Lung (tissue), 12 donors: ENCODE measurements around the gene SRM. TPM values are rescaled to one million over a fixed set of nuclear protein-coding genes. Genes with fewer than 3 reads are reported as not detected.

Source experiments
- ATAC-seq: fragments of 200-7000 bp; cut with Tn5 transposase; one replicate; pipeline ENCODE4 v1.9.1; 2020; ENCODE audit warnings: moderate number of reproducible peaks; ENCODE audit not compliant: insufficient read depth, low FRiP score
- DNase-seq, 3 donors: peaks; one replicate each; pipeline ENCODE4 v3.0.0-alpha.2; 2013 to 2017
- H3K27ac ChIP-seq, 2 donors: one replicate each; pipeline ENCODE4 v1.5.1; 2013; ENCODE audit warnings: mild to moderate bottlenecking in 2 of 2, moderate library complexity in 2 of 2, control low read depth in 1 of 2, inconsistent platforms in 1 of 2, low read depth in 1 of 2, low read length in 1 of 2
- H3K27me3 ChIP-seq, 3 donors: one replicate each; pipeline ENCODE4 v1.5.1; 2013; ENCODE audit warnings: low read length in 2 of 3; ENCODE audit not compliant: control insufficient read depth in 3 of 3, insufficient read depth in 3 of 3
- H3K36me3 ChIP-seq, 4 donors: one replicate each; pipeline ENCODE4 v1.5.1; 2013; ENCODE audit warnings: low read length in 4 of 4, mild to moderate bottlenecking in 1 of 4, moderate library complexity in 1 of 4; ENCODE audit not compliant: control insufficient read depth in 4 of 4, insufficient read depth in 4 of 4
- H3K4me1 ChIP-seq, 5 donors: one replicate each; pipeline ENCODE4 v1.5.1; 2013; ENCODE audit warnings: low read length in 5 of 5, mild to moderate bottlenecking in 2 of 5, moderate library complexity in 1 of 5; ENCODE audit not compliant: control insufficient read depth in 5 of 5, insufficient read depth in 5 of 5
- H3K4me3 ChIP-seq: one replicate; pipeline ENCODE4 v1.5.1; 2013; ENCODE audit warnings: mild to moderate bottlenecking, control low read depth, moderate library complexity
- H3K9ac ChIP-seq, 2 donors: one replicate each; pipeline ENCODE4 v1.5.1; 2013; ENCODE audit warnings: low read length in 2 of 2, control low read depth in 1 of 2; ENCODE audit not compliant: insufficient read depth in 1 of 2
- H3K9me3 ChIP-seq, 4 donors: one replicate each; pipeline ENCODE4 v1.5.1; 2013; ENCODE audit warnings: low read length in 3 of 4, mild to moderate bottlenecking in 1 of 4, moderate library complexity in 1 of 4; ENCODE audit not compliant: control insufficient read depth in 4 of 4, insufficient read depth in 3 of 4
- CTCF ChIP-seq: IDR thresholded peaks from 2 replicates; pipeline ENCODE4 v1.5.1; 2012; ENCODE audit warnings: mild to moderate bottlenecking; ENCODE audit errors: control extremely low read depth, extremely low read depth
- WGBS, 2 donors: extraction: QIAGEN DNeasy Blood & Tissue Kit; methylation state at CpG; one replicate each; pipeline ENCODE4 v1.1.7; 2013; 5-methylcytosine and 5-hydroxymethylcytosine counted together
- polyA plus RNA-seq, 2 donors: library from polyadenylated mRNA; stranded (reverse); fragments of 200-250 nt; gene quantifications; one replicate each; pipeline ENCODE4 v1.2.1, GENCODE V29; 2013
- total RNA-seq, 2 donors: library from RNA; depleted of rRNA in 1 of 2; stranded (reverse); fragments of >200 nt in 1 of 2; gene quantifications; one replicate each; pipeline ENCODE4 v1.2.1, GENCODE V29; 2014 to 2021
- donor health status: control.
- donor health status: control.
- donor health status: Bipolar disorder and iron deficiency.
- donor health status: healthy.
- donor health status: DM: yes; HTN: yes; CAD: no.

Gene SRM
- total and polyA plus RNA-seq, 4 donors: 12.3 to 132 (median 115) TPM

DNA sequence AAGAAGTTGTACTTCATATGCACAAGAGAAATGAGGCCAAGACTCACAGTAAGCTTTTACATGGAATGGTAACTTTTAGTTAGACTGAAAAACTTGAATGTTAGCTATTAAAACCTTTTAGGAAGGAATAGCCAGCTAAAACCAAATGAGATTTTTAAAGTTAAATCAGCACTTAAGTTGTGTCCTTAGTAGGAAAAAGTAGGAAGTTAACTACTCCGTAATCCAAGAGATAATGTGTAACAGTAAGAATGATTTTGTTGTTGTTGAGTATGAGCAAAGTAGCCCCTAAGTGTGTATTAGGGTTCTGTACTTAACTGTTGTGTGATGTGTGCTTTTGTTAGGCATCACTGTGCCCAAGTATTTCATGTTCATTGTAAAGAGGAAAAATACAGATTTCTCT is 34.2 kb downstream of the SRM start:
- WGBS, 2 donors: 94 to 96% methylated on average over 1 of the region's 1 CpG
- H3K9me3 ChIP-seq: no peaks in the 10 kb centered on the region
- no peaks in the 10 kb centered on the region for H3K27me3 ChIP-seq
- H3K27ac ChIP-seq: no peak overlapping the region
- no peak for DNase-seq
- H3K36me3 ChIP-seq: peaks cover 25 to 54% (median 32%) of the 10 kb centered on the region in 4 donors
- no peak for ATAC-seq
- H3K4me1 ChIP-seq: no peaks in the 10 kb centered on the region
- no peak overlapping the region for H3K9ac ChIP-seq
- no peak overlapping the region for H3K4me3 ChIP-seq
- no peak for TF ChIP-seq CTCF

GRCh38 chr1:11024874-11025203 is 35.0 kb downstream of the SRM start:
- Histone ChIP-seq H3K4me3 (no peak overlapping the region), H3K36me3 (peaks cover 30 to 51% (median 35%) of the 10 kb centered on the region in 4 donors), H3K27me3 (no peaks in the 10 kb centered on the region), H3K9ac (no peak overlapping the region), H3K4me1 (no peaks in the 10 kb centered on the region), H3K27ac (no peak overlapping the region), H3K9me3 (no peaks in the 10 kb centered on the region)
- DNase-seq: no peak
- ATAC-seq: no peak
- 81% methylated on average over 2 of the region's 2 CpGs for WGBS, 2 donors
- no peak for TF ChIP-seq CTCF

- 92 to 95% methylated on average over 3 of the region's 3 CpGs for WGBS, 2 donors
- Histone ChIP-seq H3K36me3 (peaks cover 31 to 52% (median 38%) of the 10 kb centered on the region in 4 donors), H3K9ac (no peak overlapping the region)
Measured at GRCh38 chr1:11024154-11024873, 35.5 kb downstream of the SRM start.

More at GRCh38 chr1:11024154-11024873, 35.5 kb downstream of the SRM start:
- H3K4me1 ChIP-seq: no peaks in the 10 kb centered on the region
- no peak overlapping the region for H3K27ac ChIP-seq
- no peak for DNase-seq
- no peaks in the 10 kb centered on the region for H3K27me3 ChIP-seq
- no peaks in the 10 kb centered on the region for H3K9me3 ChIP-seq
- TF ChIP-seq CTCF: no peak
- no peak for ATAC-seq
- no peak overlapping the region for H3K4me3 ChIP-seq
